Measurements from ENCODE around the gene ALPK1.
"Not testable (repeated sequence)": the region's sequence is repeated elsewhere in the genome, so short reads cannot be mapped to it uniquely, and the experiment has no call there.

The ALPK1 gene

DNA sequence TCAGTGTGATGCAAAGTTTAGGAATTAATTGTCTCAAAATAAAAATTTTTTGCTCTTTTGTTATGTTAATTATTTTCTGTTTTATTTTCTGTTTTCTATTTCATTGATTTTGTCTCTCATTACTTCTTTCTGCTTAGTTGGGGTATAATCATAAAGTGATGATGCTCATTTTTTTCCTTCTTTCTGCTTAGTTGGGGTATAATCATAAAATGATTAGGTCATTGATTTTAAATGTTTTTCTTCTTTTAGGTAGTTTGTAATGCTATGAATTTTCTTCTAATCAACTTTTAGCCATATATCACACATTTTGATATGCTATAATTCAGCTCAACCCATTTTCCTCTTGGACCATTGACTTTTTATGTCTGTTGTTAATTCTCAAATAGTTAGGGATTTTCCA, 175.1 kb downstream of the ALPK1 start:
- DNase-seq = no peak

DNA sequence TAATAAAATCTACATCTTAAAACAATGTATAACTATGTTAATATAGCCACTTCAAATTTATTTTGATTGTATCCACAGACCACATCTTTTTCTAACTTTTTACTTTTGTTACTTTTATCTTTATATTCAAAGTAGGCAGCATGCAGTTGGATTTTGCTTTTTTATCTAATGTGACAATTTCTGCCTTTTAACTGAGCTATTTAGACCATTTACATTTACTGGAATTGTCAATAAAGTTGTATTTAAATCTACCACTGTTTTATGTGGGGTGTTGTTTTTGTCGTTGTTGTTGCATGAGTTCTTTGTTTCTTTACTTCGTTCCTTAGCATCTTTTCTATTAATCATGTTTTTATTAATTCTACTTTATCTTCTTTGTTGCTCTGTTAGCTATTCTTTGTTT, 176.8 kb downstream of the ALPK1 start:
- DNase-seq = no peak

DNA sequence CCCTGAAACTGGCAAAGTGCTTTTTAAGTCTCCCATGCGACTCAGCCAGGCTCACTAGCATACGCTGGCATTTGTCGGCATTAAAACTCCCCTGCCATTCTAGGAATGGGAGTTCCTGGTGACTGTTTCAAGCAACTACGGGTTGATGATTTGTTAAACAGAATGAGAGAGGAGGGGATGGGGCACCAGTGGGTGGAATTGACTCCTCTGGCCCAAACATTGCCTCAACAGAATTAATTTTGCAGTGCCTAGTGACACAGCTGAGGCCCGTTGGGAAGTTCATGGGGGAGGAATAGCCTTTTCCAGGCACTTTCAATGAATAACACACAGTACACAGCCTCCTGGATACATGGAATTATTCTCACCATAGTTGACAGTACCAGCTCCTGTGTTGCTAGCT, 188.8 kb downstream of the ALPK1 start:
- no peak for DNase-seq

DNA sequence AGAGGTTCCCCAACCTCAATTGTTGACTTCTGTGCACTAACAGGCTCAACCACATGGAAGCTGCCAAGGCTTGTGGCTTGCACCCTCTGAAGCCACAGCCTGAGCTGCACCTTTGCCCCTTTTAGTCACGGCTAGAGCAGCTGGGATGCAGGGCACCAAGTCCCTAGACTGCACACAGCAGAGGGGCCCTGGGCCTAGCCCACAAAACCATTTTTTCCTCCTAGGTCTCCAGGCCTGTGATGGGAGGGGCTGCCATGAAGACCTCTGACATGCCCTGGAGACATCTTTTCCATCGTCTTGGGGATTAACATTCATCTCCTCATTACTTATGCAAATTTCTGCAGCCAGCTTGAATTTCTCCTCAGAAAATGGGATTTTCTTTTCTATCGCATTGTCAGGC, 193.6 kb downstream of the ALPK1 start:
- DNase-seq = not testable (repeated sequence)
